Measurements from ENCODE around the gene CASP5. TPM values are rescaled to one million over a fixed set of nuclear protein-coding genes. Genes with fewer than 3 reads are reported as not detected.
"Not testable (repeated sequence)": the region's sequence is repeated elsewhere in the genome, so short reads cannot be mapped to it uniquely, and the experiment has no call there.

Gene CASP5
- total RNA-seq, 1 donor from 2014 or later, result 0.52 TPM

- Histone ChIP-seq H3K4me3 (ENCODE audit: low read length in 3 of 3) (no peak overlapping the region), H3K36me3 (ENCODE audit: control insufficient read depth in 3 of 3, insufficient read depth in 3 of 3, low read length in 3 of 3) (no peaks in the 10 kb centered on the region), H3K4me1 (ENCODE audit: control insufficient read depth in 3 of 3, insufficient read depth in 3 of 3, low read length in 3 of 3) (no peaks in the 10 kb centered on the region), H3K9ac (ENCODE audit: low read depth in 1 of 3, low read length in 3 of 3) (no peak overlapping the region), H3K27me3 (ENCODE audit: control insufficient read depth in 3 of 3, insufficient read depth in 3 of 3, low read length in 3 of 3) (no peaks in the 10 kb centered on the region), H3K27ac (ENCODE audit: low read depth, low read length) (no peak overlapping the region), H3K9me3 (ENCODE audit: control insufficient read depth in 3 of 3, low read length in 3 of 3) (no peaks in the 10 kb centered on the region)
These were observed 28.6 kb upstream of the CASP5 start for GRCh38 chr11:105051559-105051958.

DNA sequence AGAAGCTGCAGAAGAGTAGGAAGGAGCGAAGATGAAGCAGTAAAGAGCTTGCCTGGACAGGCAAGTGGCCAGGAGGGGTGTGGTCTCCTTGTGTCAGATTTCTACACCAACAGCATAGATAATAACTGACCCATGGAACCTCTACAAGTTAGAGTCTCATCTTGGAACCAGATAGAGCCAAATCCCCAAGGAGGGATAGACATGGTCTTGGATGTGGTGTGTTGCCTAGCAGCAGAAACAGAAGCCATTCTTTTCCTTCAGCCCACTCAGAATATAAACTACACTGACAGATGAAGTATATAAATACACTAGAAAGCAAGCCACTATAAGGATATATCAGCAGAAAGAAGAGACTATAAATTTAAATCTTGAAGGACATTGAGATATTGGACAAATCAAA is 26.5 kb upstream of the CASP5 start:
- Histone ChIP-seq H3K36me3 (ENCODE audit: control insufficient read depth in 3 of 3, insufficient read depth in 3 of 3, low read length in 3 of 3) (no peaks in the 10 kb centered on the region), H3K4me1 (ENCODE audit: control insufficient read depth in 3 of 3, insufficient read depth in 3 of 3, low read length in 3 of 3) (peaks cover 0 to 3% (median 0%) of the 10 kb centered on the region in 3 donors), H3K4me3 (ENCODE audit: low read length in 3 of 3) (no peak overlapping the region), H3K9me3 (ENCODE audit: control insufficient read depth in 3 of 3, low read length in 3 of 3) (no peaks in the 10 kb centered on the region), H3K27me3 (ENCODE audit: control insufficient read depth in 3 of 3, insufficient read depth in 3 of 3, low read length in 3 of 3) (no peaks in the 10 kb centered on the region), H3K9ac (ENCODE audit: low read depth in 1 of 3, low read length in 3 of 3) (no peak overlapping the region), H3K27ac (ENCODE audit: low read depth, low read length) (no peak overlapping the region)

DNA sequence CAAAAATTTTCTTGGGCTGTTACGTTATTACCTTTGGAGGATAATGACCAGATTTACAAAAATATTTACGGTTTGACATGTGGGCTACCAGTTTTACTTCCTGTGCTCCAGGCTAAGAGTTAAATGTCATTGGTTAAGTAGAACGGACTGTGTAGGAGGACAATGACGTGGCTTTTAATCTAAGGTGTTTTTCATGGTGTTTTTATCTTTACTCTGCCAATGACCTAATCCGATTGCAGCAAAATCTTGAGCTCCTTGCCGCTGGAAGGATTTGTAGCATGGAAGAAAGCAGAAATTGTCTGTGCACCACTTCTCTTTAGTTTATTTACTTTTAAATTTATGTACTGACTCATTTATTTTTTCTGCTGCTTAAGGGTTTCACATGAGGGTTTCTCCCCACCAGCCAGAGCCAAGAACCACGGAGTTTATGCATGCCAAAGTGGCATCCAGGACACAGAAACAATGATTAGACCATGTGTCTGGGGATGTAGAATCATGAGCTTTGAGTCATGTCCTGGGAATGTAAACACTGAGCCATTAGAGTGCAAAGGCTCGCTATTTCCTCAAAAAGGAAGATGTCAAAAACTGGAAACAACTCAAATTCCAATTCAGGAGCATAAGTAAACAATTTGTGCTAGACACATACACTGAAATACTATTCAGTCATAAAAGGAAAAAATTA is 24.1 kb upstream of the CASP5 start:
- H3K9ac ChIP-seq (ENCODE audit: low read depth in 1 of 3, low read length in 3 of 3), result no peak overlapping the region
- H3K27me3 ChIP-seq (ENCODE audit: control insufficient read depth in 3 of 3, insufficient read depth in 3 of 3, low read length in 3 of 3), result no peaks in the 10 kb centered on the region
- peak overlapping the region; percentile 4 for H3K27ac ChIP-seq (ENCODE audit: low read depth, low read length)
- H3K4me1 ChIP-seq (ENCODE audit: control insufficient read depth in 3 of 3, insufficient read depth in 3 of 3, low read length in 3 of 3), result peaks cover 0 to 3% (median 0%) of the 10 kb centered on the region in 3 donors
- H3K4me3 ChIP-seq (ENCODE audit: low read length in 3 of 3), result no peak overlapping the region
- no peaks in the 10 kb centered on the region for H3K36me3 ChIP-seq (ENCODE audit: control insufficient read depth in 3 of 3, insufficient read depth in 3 of 3, low read length in 3 of 3)
- H3K9me3 ChIP-seq (ENCODE audit: control insufficient read depth in 3 of 3, low read length in 3 of 3), result no peaks in the 10 kb centered on the region

DNA sequence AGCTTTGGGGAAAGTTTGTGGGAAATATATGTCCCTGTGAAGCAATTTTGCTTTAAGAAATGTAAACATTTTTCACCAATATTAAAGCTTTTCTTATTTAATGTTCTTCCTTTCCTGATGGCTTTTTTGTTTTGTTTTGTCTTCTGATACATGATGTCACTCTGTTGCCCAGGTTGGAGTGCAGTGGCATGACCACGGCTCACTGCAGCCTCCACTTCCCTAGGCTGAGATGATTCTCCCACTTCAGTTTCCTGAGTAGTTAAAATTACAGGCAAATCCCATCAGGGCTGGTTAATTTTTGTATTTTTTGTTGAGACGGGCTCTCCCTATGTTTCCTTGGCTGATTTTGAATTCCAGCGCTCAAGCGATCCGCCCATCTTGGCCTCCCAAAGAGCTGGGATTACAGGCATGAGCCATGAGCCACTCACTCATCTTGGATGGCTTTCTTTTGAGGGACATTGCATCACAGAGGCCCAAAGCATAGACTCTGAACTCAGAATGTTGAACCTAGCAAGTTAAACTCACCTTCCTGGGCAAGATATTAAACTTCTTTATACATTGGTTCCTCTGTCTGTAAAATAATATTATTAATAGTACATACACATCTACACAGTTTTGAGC is 22.8 kb upstream of the CASP5 start:
- H3K27ac ChIP-seq (ENCODE audit: low read depth, low read length), result peak overlapping the region; percentile 64
- no peaks in the 10 kb centered on the region for H3K36me3 ChIP-seq (ENCODE audit: control insufficient read depth in 3 of 3, insufficient read depth in 3 of 3, low read length in 3 of 3)
- H3K4me1 ChIP-seq (ENCODE audit: control insufficient read depth in 3 of 3, insufficient read depth in 3 of 3, low read length in 3 of 3), result peaks cover 0 to 3% (median 0%) of the 10 kb centered on the region in 3 donors
- no peaks in the 10 kb centered on the region for H3K27me3 ChIP-seq (ENCODE audit: control insufficient read depth in 3 of 3, insufficient read depth in 3 of 3, low read length in 3 of 3)
- H3K4me3 ChIP-seq (ENCODE audit: low read length in 3 of 3), result peak overlapping the region in 1 of 3 donors; percentile 59
- H3K9me3 ChIP-seq (ENCODE audit: control insufficient read depth in 3 of 3, low read length in 3 of 3), result no peaks in the 10 kb centered on the region
- no peak overlapping the region for H3K9ac ChIP-seq (ENCODE audit: low read depth in 1 of 3, low read length in 3 of 3)

DNA sequence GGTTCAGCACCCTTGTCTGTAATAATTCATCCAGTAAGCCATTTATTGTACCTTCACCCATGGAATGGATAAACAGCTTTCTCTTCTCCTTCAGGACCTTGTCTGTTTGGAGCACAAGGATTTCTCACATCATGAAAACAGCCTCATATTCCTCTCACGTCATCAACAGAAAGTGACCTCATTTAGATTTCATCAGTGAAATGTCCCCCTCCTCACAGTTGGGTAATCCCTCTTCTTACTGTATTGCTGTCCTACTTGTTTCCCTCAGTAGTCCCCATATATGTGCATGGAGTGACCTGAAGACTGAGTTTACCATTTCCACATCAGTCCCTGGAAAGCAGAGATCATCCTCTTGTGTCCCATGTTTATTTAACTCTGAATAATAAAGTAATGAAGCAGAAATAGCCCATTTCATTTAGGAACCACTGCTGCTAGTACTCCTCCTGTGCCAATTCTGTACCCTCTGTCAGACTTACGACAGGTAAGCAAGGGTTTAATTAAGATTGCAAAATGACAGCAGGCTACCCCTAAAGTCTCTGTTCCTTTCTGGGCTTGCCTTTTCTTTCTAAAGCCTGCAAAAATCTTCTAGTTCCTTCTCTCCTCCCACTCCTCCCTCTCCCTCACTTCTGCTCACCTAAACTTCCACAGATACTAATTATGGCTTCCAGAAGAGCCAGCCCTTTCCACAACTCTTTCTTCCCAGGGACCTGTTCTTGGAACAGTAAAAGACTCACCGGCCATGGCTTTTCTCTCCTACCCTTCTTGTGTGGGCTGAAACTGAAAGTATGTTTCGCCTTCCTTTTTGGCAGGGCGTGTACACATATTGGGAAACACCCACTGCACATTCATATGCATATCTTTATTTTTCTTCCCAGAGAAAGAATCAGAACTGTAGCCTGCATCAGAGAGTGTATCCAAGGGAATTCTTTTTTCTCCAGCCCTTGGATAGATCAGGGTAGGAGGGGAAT is 21.9 kb upstream of the CASP5 start, which contains the start of gene CARD16:
CARD16 (minus strand) TSS at position 779 of the 968 bp plus-strand sequence; CDS start at position 741, 38 bp downstream.
- Histone ChIP-seq H3K27ac (ENCODE audit: low read depth, low read length) (peak within 1 kb of the TSS; percentile 64), H3K9ac (ENCODE audit: low read depth in 1 of 3, low read length in 3 of 3) (peak within 1 kb of the TSS in 1 of 3 donors; percentile 44), H3K4me3 (ENCODE audit: low read length in 3 of 3) (peak within 1 kb of the TSS; percentile 49 to 59 (median 56))
- not testable (repeated sequence) for H3K36me3 ChIP-seq (ENCODE audit: control insufficient read depth in 3 of 3, insufficient read depth in 3 of 3, low read length in 3 of 3); H3K4me1 ChIP-seq (ENCODE audit: control insufficient read depth in 3 of 3, insufficient read depth in 3 of 3, low read length in 3 of 3); H3K9me3 ChIP-seq (ENCODE audit: control insufficient read depth in 3 of 3, low read length in 3 of 3); H3K27me3 ChIP-seq (ENCODE audit: control insufficient read depth in 3 of 3, insufficient read depth in 3 of 3, low read length in 3 of 3)

GRCh38 chr11:105042178-105042577 is 19.2 kb upstream of the CASP5 start:
- H3K27ac ChIP-seq (ENCODE audit: low read depth, low read length), result no peak overlapping the region
- H3K36me3 ChIP-seq (ENCODE audit: control insufficient read depth in 3 of 3, insufficient read depth in 3 of 3, low read length in 3 of 3), result no peaks in the 10 kb centered on the region
- H3K9ac ChIP-seq (ENCODE audit: low read depth in 1 of 3, low read length in 3 of 3), result no peak overlapping the region
- peaks cover 0 to 3% (median 0%) of the 10 kb centered on the region in 3 donors for H3K4me1 ChIP-seq (ENCODE audit: control insufficient read depth in 3 of 3, insufficient read depth in 3 of 3, low read length in 3 of 3)
- no peaks in the 10 kb centered on the region for H3K27me3 ChIP-seq (ENCODE audit: control insufficient read depth in 3 of 3, insufficient read depth in 3 of 3, low read length in 3 of 3)
- no peak overlapping the region for H3K4me3 ChIP-seq (ENCODE audit: low read length in 3 of 3)
- no peaks in the 10 kb centered on the region for H3K9me3 ChIP-seq (ENCODE audit: control insufficient read depth in 3 of 3, low read length in 3 of 3)

DNA sequence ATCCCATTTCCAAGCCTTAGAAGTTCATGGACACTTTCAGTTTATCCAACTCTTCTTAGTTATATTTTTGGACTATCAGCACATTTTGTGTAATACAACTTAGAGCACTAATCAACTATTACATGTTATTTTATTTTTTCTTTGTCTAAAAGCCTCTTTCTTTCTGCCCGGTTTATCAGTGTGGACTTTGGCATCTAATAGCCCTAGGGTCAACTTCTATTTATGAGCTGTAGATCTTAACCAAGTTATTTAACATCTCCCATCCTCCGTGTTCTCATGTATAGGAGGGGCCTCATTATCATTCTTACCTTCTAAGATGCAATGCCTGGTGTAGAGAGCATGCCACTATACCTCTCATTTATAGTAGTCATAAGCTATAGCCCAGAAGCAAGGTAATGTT is 17.7 kb upstream of the CASP5 start:
- H3K4me3 ChIP-seq (ENCODE audit: low read length in 3 of 3), result no peak overlapping the region

DNA sequence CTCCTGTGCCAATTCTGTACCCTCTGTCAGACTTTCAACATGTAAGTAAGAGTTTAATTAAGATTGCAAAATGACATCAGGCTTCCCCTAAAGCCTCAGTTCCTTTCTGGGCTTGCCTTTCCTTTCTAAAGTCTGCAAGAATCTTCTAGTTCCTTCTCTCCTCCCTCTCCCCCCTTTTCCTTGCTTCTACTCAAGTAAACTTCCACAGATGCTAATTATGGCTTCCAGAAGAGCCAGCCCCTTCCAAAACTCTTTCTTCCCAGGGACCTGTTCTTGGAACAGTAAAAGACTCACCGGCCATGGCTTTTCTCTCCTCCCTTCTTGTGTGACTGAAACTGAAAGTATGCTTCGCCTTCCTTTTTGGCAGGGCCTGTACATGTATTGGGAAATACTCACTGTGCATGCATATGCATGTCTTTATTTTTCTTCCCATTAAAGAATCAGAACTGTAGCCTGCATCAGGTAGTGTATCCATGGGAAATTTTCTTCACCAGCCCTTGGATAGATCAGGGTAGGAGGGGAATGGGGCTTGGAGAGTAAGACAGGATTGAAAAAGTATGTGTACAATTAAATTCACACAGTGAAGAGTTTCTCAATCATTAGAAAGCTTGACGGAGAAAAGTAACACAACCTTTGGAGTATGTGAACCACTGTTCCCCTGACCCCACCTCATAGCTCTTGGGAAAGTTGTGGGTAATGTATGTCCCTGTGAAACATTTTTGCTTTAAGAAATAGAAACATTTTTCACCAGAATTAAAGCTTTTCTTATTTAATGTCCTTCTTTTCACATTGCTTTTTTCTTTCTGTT is 12.0 kb upstream of the CASP5 start, which contains the start of gene CASP1:
CASP1 (minus strand) TSS at position 332 of the 808 bp plus-strand sequence; CDS start at position 301, 31 bp downstream.
- Histone ChIP-seq H3K27me3 (ENCODE audit: control insufficient read depth in 3 of 3, insufficient read depth in 3 of 3, low read length in 3 of 3) (no peaks in the 10 kb centered on the region), H3K36me3 (ENCODE audit: control insufficient read depth in 3 of 3, insufficient read depth in 3 of 3, low read length in 3 of 3) (no peaks in the 10 kb centered on the region), H3K4me1 (ENCODE audit: control insufficient read depth in 3 of 3, insufficient read depth in 3 of 3, low read length in 3 of 3) (peaks cover 0 to 4% (median 3%) of the 10 kb centered on the region in 3 donors), H3K9me3 (ENCODE audit: control insufficient read depth in 3 of 3, low read length in 3 of 3) (no peaks in the 10 kb centered on the region), H3K4me3 (ENCODE audit: low read length in 3 of 3) (peak within 1 kb of the TSS; percentile 45 to 65 (median 49)), H3K9ac (ENCODE audit: low read depth in 1 of 3, low read length in 3 of 3) (peak within 1 kb of the TSS in 2 of 3 donors; percentile 9 to 75), H3K27ac (ENCODE audit: low read depth, low read length) (peak within 1 kb of the TSS; percentile 69)

More for the DNA sequence above, 17.7 kb upstream of the CASP5 start:
- Histone ChIP-seq H3K27ac (ENCODE audit: low read depth, low read length) (no peak overlapping the region), H3K36me3 (ENCODE audit: control insufficient read depth in 3 of 3, insufficient read depth in 3 of 3, low read length in 3 of 3) (no peaks in the 10 kb centered on the region), H3K27me3 (ENCODE audit: control insufficient read depth in 3 of 3, insufficient read depth in 3 of 3, low read length in 3 of 3) (no peaks in the 10 kb centered on the region), H3K4me1 (ENCODE audit: control insufficient read depth in 3 of 3, insufficient read depth in 3 of 3, low read length in 3 of 3) (peaks cover 0 to 3% (median 0%) of the 10 kb centered on the region in 3 donors), H3K9me3 (ENCODE audit: control insufficient read depth in 3 of 3, low read length in 3 of 3) (no peaks in the 10 kb centered on the region), H3K9ac (ENCODE audit: low read depth in 1 of 3, low read length in 3 of 3) (no peak overlapping the region)

- H3K27me3 ChIP-seq (ENCODE audit: control insufficient read depth in 3 of 3, insufficient read depth in 3 of 3, low read length in 3 of 3); H3K36me3 ChIP-seq (ENCODE audit: control insufficient read depth in 3 of 3, insufficient read depth in 3 of 3, low read length in 3 of 3); H3K4me1 ChIP-seq (ENCODE audit: control insufficient read depth in 3 of 3, insufficient read depth in 3 of 3, low read length in 3 of 3); H3K9me3 ChIP-seq (ENCODE audit: control insufficient read depth in 3 of 3, low read length in 3 of 3); H3K9ac ChIP-seq (ENCODE audit: low read depth in 1 of 3, low read length in 3 of 3): not testable (repeated sequence)
- Histone ChIP-seq H3K4me3 (ENCODE audit: low read length in 3 of 3) (peak overlapping the region; percentile 45 to 65 (median 49)), H3K27ac (ENCODE audit: low read depth, low read length) (peak overlapping the region; percentile 69)
These were observed 11.4 kb upstream of the CASP5 start for GRCh38 chr11:105034388-105034787.

Measured in skeletal muscle tissue (tissue), 4 donors.